SHP77 (cell line): ENCODE measurements around the gene TGFBR2.

Source experiments
- DNase-seq, 2 experiments: peaks; one replicate each; lab custom pipeline; 2025; lab: John Stamatoyannopoulos, UW

The TGFBR2 gene

DNA sequence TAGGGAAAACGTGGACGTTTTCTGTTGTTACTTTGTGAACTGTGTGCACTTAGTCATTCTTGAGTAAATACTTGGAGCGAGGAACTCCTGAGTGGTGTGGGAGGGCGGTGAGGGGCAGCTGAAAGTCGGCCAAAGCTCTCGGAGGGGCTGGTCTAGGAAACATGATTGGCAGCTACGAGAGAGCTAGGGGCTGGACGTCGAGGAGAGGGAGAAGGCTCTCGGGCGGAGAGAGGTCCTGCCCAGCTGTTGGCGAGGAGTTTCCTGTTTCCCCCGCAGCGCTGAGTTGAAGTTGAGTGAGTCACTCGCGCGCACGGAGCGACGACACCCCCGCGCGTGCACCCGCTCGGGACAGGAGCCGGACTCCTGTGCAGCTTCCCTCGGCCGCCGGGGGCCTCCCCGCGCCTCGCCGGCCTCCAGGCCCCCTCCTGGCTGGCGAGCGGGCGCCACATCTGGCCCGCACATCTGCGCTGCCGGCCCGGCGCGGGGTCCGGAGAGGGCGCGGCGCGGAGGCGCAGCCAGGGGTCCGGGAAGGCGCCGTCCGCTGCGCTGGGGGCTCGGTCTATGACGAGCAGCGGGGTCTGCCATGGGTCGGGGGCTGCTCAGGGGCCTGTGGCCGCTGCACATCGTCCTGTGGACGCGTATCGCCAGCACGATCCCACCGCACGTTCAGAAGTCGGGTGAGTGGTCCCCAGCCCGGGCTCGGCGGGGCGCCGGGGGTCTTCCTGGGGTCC is at the start of gene TGFBR2:
Gene TGFBR2, plus strand, starts transcription at position 301 of the 731 bp plus-strand sequence. Its CDS starts 283 bp downstream, at position 584.
- DNase-seq: peak; percentile 63 to 65

DNA sequence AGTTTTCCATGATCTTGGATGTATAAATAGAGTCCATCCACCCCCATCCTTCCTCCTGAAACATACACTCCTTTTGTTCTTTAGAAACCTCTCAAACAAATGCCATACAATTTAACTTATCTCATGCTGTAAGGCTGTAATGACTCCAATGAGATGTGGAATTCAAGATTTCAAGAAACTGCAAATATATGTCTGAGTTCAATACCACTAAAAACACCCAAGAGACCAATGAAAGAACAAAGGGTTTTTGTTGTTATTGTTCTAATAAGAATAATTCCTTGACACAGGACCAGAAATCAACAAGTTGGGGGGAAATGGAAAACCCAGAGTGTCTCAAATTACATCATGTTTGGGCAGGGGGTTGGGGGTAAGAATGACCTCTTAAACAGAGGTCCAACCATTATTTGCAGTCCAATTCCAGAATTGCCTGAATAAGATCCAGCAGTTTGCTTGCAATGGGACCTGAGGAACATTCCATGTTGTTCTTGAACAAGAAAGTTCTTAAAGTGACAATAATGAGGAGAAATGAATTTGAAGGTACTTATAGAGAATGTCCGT is 48.6 kb upstream of the TGFBR2 start:
- DNase-seq: no peak

DNA sequence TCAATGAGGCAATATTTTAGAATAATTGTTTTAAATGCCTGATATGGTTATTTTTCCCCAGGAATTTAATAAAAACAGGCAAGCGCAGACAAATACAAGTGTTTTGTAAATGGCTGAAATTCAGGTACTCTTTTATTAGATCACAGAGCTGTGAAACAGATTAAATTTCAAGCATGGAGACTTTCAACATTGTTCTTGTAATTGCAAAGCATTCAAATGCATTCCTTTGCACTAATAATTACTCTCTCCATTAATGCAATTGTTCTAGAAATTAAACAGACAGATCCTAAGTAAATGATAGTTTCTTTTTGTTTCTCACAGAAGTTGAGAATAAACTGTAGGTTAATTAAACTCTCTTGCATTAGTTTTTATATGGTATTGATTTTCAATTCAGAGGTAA is 42.4 kb upstream of the TGFBR2 start:
- DNase-seq: no peak

- no peak for DNase-seq
These were observed 39.2 kb upstream of the TGFBR2 start for GRCh38 chr3:30567139-30567753.

- no peak for DNase-seq
These were observed 29.5 kb upstream of the TGFBR2 start for GRCh38 chr3:30576946-30577345.

- no peak for DNase-seq
These were observed 28.6 kb upstream of the TGFBR2 start for GRCh38 chr3:30577788-30578187.

DNA sequence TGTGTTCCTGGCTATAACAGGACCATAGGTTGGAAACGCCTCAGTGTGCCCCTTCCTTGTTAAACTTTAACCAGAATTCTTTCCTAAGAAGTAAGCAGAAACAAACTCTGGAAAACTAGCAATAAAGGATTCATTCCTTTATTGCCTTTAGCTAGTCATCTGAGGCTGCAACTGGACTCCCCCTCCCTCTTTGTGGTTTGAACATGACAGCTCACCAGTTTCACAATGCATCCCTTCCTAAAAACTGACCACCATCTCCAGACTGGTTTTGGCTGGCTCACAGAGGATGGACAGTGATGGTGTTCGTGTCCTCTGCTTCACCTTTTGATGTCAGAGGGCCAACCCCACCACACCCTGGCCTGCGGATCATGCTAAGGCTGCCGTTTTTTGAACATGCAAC is 27.9 kb upstream of the TGFBR2 start:
- DNase-seq: no peak

GRCh38 chr3:30578986-30579579 is 27.3 kb upstream of the TGFBR2 start:
- no peak for DNase-seq

GRCh38 chr3:30581067-30581585 is 25.3 kb upstream of the TGFBR2 start:
- DNase-seq: no peak

GRCh38 chr3:30581982-30582381 is 24.4 kb upstream of the TGFBR2 start:
- no peak for DNase-seq

- no peak for DNase-seq
These were observed 22.4 kb upstream of the TGFBR2 start for GRCh38 chr3:30583973-30584372.

- no peak for DNase-seq
These were observed 20.7 kb upstream of the TGFBR2 start for GRCh38 chr3:30585654-30586053.

GRCh38 chr3:30586096-30586805 is 20.1 kb upstream of the TGFBR2 start:
- no peak for DNase-seq

- no peak for DNase-seq
These were observed 19.5 kb upstream of the TGFBR2 start for GRCh38 chr3:30586806-30587486.

- DNase-seq: no peak
These were observed 18.5 kb upstream of the TGFBR2 start for GRCh38 chr3:30587904-30588303.

DNA sequence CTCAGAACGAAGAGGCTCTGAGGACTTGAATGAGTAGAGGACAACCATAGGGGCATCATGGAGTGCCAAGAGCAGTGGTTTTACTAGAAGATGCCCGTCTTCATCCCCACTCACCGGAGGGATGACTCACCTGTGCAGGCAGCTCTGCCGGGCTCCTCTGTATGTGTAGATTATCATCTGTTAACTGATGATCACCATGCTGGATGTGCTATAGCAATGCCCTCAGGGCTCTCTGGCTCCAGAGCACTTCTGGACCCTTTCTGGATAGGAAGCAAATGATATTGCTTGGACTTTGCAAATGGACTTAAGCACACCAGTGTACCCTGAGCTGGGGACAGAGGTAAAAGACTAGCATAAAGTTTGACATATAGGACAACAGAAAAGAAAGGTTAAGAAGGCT is 10.2 kb upstream of the TGFBR2 start:
- DNase-seq: no peak

DNA sequence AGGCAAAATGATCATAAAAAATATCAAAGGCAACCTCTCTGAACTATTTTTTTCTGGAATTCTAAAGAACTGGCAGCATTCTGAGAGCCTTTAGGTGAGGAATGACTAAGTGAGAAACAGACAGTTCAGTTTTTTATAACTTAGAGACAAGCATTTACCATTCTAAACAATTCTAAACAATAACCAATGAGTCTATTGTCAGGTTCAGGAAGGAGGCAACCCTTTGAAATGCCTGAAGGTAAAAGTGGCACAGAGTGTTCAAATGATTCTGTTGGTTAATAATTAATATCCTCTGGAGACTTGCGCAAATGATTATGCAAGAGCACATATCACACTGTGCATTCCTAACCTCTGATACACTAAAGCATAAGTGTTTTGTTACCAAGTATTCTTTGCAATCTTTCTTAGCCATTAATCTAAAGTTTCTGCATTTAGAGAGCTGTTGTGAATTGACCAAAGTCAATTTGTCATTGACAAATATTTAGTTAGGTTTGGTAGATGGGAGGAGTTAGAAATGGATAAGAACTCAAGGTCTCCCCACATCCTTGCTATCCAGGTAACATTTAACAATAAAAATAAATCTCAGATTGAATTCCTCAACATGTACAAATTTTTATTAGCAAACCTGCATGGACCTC is 9.2 kb upstream of the TGFBR2 start:
- DNase-seq: no peak

DNA sequence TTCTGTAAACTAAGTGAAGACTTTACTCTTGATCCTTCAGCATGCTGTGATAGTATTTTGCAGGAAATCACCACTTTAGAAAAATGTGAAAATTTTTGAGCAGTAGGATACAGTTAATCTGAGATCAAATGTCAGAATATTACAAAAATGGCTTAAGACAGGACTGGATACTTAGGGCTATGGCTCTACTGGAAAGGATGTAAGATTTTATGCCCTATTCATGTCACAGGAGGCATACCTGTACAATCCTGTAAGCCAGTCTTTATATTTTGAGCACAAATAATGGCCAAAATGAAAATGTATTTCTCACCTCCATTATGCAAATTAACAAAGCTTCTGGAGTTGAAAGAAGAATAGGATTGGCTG is 8.6 kb upstream of the TGFBR2 start:
- no peak for DNase-seq

DNA sequence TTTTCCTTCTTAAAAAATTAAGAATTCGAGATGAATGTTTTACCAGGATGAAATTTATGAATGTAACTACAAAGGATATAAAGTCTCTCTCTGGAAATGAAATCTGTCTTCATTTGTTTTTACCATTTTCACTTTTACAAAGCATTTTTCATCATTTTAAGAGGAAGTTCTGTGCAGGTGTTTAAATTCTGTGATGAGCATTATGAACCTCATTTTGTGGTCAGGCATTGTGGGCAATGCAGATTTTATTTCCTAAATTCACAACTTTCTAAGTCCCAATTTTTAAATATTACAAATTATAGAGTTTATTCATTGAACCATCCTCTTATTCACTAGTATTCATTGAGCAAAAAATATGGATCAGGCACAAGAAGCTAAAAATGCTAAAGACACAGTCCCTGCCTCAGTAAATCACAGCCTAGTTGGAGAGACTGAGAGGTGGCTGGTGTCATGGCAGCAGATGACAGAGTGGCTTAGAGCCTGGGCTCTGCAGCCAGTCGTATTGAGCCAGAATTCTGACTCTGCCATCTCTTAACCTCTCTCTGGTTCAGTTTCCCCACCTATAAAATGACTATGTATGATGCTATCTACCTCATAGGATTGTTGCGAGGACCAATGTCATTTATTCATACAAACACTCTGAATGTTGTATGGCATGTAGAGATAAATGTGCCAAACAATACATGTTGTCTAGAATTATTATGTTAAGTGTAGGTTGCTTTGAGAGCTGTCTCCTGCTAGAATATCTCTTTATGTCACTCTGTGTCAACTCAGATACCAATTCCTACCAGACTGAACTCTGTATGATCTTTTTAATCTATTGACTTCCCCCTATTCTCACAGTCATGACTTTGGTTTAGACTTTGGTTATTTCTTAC is 7.5 kb upstream of the TGFBR2 start:
- DNase-seq: no peak

- no peak for DNase-seq
These were observed 5.8 kb upstream of the TGFBR2 start for GRCh38 chr3:30600572-30600971.
